NCI-H2196 (cell line): ENCODE data around the gene DOK6.

Experiments
- DNase-seq: peaks from one replicate; lab custom pipeline; 2025; ENCODE audit not compliant: unreplicated experiment; lab: John Stamatoyannopoulos, UW

DOK6 gene

GRCh38 chr18:69680123-69680522, 279.4 kb downstream of the DOK6 start:
- no peak for DNase-seq

GRCh38 chr18:69683176-69683575, 282.5 kb downstream of the DOK6 start:
- DNase-seq, result no peak

GRCh38 chr18:69684789-69685188, 284.1 kb downstream of the DOK6 start:
- DNase-seq, result no peak

GRCh38 chr18:69686861-69687260, 286.2 kb downstream of the DOK6 start:
- DNase-seq, result no peak

GRCh38 chr18:69689121-69689759, 288.6 kb downstream of the DOK6 start:
- DNase-seq, result no peak

- DNase-seq, result no peak
These were observed 290.5 kb downstream of the DOK6 start for GRCh38 chr18:69691008-69691760.

- DNase-seq, result no peak
These were observed 296.4 kb downstream of the DOK6 start for GRCh38 chr18:69697069-69697468.

- no peak for DNase-seq
These were observed 297.0 kb downstream of the DOK6 start for GRCh38 chr18:69697689-69698088.

- no peak for DNase-seq
These were observed 300.6 kb downstream of the DOK6 start for GRCh38 chr18:69701305-69701704.

GRCh38 chr18:69703461-69703860, 302.8 kb downstream of the DOK6 start:
- no peak for DNase-seq

GRCh38 chr18:69705987-69706386, 305.3 kb downstream of the DOK6 start:
- no peak for DNase-seq

GRCh38 chr18:69708844-69709243, 308.2 kb downstream of the DOK6 start:
- no peak for DNase-seq

- DNase-seq, result no peak
These were observed 314.6 kb downstream of the DOK6 start for GRCh38 chr18:69715191-69715795.

GRCh38 chr18:69717586-69717985, 316.9 kb downstream of the DOK6 start:
- DNase-seq, result no peak

GRCh38 chr18:69718912-69719547, 318.3 kb downstream of the DOK6 start:
- DNase-seq, result no peak

GRCh38 chr18:69720422-69720821, 319.7 kb downstream of the DOK6 start:
- no peak for DNase-seq

- no peak for DNase-seq
These were observed 322.7 kb downstream of the DOK6 start for GRCh38 chr18:69723434-69723833.

GRCh38 chr18:69725009-69725408, 324.3 kb downstream of the DOK6 start:
- no peak for DNase-seq

GRCh38 chr18:69725855-69726508, 325.3 kb downstream of the DOK6 start:
- no peak for DNase-seq

GRCh38 chr18:69727912-69728572, 327.4 kb downstream of the DOK6 start:
- no peak for DNase-seq

GRCh38 chr18:69730664-69731063, 330.0 kb downstream of the DOK6 start:
- DNase-seq, result no peak
